Activated CD4-positive, alpha-beta T cell treated with anti-CD3 and anti-CD28 coated beads for 48 hours (primary cell): Measurements from ENCODE around the gene GLRX.
"Not testable (repeated sequence)": the region's sequence is repeated elsewhere in the genome, so short reads cannot be mapped to it uniquely, and the experiment has no call there.

Experiments used
- DNase-seq: peaks from one replicate; pipeline ENCODE4 v3.0.0-alpha.2; 2020

GLRX gene

GRCh38 chr5:95851141-95851540 lies 28.6 kb upstream of the GLRX start:
- not testable (repeated sequence) for DNase-seq

- no peak for DNase-seq
Measured at GRCh38 chr5:95850391-95850894, 27.9 kb upstream of the GLRX start.

GRCh38 chr5:95848701-95849100 lies 26.2 kb upstream of the GLRX start:
- DNase-seq: no peak

GRCh38 chr5:95847261-95847592 lies 24.7 kb upstream of the GLRX start:
- no peak for DNase-seq

- peak; percentile 75 for DNase-seq
Measured at GRCh38 chr5:95846554-95847260, 24.2 kb upstream of the GLRX start.

GRCh38 chr5:95845391-95845790 lies 22.9 kb upstream of the GLRX start:
- no peak for DNase-seq

DNA sequence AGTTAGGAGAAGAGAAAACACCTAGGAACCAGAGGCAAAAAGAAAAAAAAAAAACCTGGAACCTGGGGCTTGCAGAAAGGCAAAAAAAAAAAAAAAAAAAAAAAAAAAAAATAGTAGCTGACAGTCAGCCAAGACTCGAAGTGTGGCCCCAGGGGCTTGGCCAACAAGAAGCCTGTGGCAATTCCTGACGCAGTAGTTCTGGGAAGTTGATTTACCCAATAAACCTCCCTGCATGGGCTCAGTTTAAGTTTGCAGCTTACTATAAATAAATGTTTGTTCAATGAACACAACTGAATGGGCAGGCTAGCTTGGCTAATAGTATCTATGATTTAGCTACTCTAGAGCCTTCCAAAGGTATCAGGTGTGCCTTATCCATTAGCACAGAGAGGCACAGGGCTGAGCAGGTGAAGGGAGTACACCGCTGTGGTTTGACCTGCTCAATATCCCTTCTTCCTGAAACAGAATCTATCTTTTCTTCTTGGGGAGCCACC lies 21.3 kb upstream of the GLRX start:
- no peak for DNase-seq

DNA sequence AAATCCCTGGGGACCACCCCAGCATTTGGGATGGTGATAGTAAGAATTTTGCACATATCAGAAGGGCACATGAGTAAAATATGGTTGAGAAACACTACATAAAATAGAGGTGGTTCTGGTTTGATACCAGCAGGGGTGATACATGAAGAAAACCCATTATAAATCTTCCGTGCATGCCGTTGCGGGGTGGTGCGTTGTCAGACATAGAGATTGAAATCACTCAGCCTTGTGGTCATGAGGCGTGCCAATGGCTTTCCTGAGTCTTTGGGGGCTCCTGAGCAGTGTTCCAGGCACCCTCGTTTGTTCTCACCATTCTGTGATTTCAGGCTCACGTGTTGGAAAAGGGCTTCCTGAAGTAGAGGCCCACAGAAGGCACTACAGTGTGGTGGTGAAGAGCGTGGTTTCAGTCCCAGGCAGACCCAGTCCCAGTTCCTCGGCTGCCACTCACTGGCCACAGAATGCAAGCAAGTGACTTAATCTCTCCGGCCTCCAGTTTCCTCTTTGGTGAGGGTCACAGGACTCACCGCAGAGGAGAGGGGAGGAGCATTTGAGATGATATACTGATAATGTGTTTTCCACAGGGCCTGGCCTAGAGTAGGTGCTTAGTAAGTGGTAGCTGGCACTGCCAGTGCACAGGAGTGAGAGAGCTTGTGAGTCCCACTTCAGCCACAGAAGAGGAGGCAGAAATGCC lies 20.5 kb upstream of the GLRX start:
- DNase-seq: peak; percentile 76

GRCh38 chr5:95841914-95842812 lies 19.6 kb upstream of the GLRX start:
- no peak for DNase-seq

- no peak for DNase-seq
Measured at GRCh38 chr5:95840956-95841705, 18.6 kb upstream of the GLRX start.

- no peak for DNase-seq
Measured at GRCh38 chr5:95839658-95840057, 17.1 kb upstream of the GLRX start.

DNA sequence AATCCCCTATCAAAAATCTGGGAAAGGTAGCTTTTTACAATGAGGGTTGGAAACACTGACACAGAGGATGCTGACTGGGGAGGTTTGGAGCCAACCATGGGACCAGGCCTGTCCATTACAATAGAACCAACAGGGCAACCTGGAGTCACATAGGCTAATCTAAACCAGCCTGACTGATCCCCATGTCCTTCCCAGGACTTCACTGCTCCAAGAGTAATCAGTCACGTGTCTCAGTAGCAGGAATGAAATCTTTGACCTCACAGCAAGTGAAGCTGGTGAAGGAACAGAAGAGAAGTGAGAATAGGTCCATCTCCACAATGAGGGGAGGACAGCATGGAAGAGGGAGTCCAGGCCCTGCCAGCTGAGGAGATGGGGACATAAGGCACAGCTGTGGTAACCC lies 16.0 kb upstream of the GLRX start:
- DNase-seq: no peak

- no peak for DNase-seq
Measured at GRCh38 chr5:95838001-95838520, 15.5 kb upstream of the GLRX start.

GRCh38 chr5:95837492-95837891 lies 15.0 kb upstream of the GLRX start:
- DNase-seq: no peak

DNA sequence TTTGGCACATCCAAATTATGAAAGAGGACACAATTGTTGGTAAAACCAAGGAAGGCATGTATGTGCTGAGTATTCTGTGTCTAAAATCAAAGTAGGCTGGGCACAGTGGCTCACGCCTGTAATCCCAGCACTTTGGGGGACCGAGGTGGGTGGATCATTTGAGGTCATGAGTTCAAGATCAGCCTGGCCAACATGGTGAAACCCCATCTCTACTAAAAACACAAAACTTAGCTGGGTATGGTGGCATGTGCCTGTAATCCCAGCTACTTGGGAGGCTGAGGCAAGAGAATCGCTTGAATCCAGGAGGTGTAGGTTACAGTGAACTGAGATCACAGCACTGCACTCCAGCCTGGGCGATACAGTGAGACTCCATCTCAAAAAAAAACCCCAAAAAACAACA lies 14.4 kb upstream of the GLRX start:
- not testable (repeated sequence) for DNase-seq

- DNase-seq: no peak
Measured at GRCh38 chr5:95836544-95836943, 14.0 kb upstream of the GLRX start.

DNA sequence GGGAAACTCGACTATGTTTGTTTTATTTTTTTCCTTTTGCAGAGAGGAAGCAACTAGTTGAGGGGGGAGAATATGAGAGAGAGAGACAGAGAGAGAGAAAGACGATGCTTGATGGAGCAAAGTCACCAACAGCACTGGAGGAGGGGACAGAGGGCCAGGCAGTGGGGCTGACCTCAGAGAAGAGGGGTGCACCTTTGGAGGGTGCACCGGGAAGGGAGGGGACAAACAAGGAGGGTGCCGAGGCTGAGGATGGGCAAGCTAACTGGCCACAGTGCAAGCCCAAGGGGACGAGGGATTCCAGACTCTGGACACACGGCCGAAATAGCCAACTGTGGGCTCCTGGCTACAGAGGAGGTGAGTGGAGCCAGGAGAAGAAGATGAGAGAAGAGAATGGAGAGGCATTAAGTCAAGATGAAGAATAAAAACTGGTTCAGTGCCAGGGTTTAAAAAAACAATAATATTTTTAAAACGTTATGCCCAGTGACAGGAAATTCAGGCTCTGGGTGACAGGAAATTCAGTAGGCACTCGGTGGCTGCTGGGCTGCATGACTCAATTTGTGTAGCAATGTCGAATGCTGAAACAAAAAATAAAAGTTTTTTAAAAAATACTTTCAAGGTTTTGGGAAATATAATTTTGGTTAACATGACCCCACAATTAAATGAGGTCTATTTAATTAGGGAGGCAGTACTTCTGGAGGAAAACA lies 13.3 kb upstream of the GLRX start:
- DNase-seq: no peak

DNA sequence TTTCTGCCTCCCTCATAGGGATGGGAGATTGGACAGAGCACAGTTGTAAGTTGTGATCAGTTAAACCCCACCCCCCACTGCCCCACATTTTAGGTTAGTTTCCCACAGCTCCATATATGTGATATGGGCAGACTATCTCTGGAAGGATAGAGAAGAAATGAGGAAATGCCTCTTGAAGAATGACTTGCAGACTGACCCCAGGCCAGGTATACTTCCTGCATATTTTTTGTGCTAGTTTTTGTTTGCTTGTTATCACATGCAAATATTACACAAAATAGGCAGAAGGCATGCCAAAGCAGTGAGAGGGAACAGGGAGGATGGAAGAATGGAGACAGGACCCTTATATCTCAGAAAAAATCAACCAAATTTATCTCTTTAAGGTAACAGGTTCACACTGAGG lies 10.1 kb upstream of the GLRX start:
- DNase-seq: no peak

DNA sequence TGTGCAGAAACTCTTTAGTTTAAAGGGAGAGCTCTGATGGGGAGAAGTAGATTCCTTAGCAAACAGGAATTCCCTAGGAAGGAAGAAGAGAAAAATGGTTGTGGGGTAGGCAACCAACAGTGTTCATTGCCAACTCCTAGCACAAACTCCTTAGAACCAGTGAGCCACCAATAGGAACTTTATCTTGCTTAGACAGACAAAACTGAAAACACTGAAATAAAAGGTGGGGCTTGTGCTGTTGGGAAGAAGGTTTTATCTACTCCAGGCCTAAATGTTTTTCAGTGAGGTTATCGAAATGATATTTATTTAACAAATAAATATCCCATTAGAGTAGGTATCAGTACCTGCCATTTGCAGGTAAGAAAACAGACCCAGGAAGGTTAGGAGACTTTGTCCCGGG lies 7.7 kb upstream of the GLRX start:
- no peak for DNase-seq

DNA sequence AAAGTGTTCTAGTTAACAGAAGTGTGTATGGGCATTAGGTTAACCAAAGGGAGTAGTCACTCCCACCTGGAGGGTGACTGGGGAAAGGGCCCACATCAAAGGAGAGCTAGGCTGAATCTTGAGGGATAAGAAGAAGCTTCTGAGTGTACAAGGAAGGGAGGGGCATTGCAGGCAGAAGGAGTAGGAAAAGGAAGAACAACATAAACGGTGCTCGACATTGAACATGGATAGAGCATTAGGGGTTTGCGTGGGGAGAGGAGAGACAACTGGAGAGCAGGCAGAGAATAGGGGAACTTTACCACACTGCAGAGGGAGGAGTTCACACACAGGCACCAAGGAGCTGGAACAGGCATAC lies 5.3 kb upstream of the GLRX start:
- no peak for DNase-seq

DNA sequence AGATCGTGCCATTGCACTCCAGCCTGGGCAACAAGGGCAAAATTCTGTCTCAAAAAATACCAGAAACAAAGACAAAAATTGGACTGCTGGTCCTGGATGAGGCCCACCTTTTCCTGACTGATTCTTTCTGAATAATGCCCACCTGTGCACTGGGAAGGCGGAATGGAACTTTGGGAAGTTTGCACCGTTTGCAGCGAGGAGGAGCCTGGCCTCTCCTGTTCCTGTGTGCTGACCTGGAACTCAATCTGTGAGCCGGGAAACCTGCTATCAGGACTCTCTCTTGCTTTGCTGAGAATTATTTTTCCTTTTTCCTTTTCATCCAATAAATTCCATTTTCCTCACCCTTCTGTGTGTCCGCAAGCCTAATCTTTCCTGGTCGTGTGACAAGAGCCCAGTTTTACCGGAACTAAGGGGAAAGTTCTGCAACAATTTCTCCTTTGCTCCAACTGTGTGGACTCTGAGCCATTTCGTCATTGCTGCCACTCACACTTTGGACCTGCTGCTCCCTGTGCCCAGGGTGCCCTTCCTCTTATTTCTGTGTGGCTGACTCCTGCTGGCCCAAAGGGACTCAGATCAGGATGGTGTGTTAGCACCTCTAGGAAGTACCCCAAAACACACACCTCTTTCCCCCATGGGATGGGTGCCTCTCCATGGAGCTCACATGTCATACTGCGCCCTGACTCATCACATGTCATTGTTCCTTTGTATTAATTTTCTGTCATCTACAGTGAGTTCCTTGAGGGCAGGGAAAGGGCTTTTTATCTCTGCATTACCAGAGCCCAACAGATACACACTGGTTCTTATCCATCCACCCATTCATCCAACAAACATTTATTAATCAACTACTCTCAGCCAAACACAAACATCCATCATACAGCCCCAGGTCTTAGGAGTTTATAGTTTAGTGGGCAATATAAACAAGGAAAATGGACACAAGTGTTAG lies 4.7 kb upstream of the GLRX start:
- DNase-seq: no peak
